Measurements from ENCODE around the gene PCDHGA4.
A peak's percentile ranks its signal among the peaks of the same experiment; 100 is the strongest.

The PCDHGA4 gene

GRCh38 chr5:141356133-141356532 is 1.3 kb downstream of the PCDHGA4 start:
- H3K4me3 ChIP-seq (ENCODE audit: low read depth, low read length) = no peak overlapping the region
- TF ChIP-seq ZNF571 (tag by site-specific recombination; IDR thresholded peaks at IDR 0.05) = no peak
- TF ChIP-seq ZNF639 (tag by site-specific recombination; IDR thresholded peaks at IDR 0.05) = no peak
- no peak for TF ChIP-seq BCL11A (tag by site-specific recombination; IDR thresholded peaks at IDR 0.05; ENCODE audit: low read depth)
- TF ChIP-seq ZNF174 (tag by site-specific recombination; IDR thresholded peaks at IDR 0.05) = no peak
- TF ChIP-seq, protein P1, sequence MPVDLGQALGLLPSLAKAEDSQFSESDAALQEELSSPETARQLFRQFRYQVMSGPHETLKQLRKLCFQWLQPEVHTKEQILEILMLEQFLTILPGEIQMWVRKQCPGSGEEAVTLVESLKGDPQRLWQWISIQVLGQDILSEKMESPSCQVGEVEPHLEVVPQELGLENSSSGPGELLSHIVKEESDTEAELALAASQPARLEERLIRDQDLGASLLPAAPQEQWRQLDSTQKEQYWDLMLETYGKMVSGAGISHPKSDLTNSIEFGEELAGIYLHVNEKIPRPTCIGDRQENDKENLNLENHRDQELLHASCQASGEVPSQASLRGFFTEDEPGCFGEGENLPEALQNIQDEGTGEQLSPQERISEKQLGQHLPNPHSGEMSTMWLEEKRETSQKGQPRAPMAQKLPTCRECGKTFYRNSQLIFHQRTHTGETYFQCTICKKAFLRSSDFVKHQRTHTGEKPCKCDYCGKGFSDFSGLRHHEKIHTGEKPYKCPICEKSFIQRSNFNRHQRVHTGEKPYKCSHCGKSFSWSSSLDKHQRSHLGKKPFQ (tag by site-specific recombination; IDR thresholded peaks at IDR 0.05) = no peak
- TF ChIP-seq IKZF3 (tag by site-specific recombination; IDR thresholded peaks at IDR 0.05) = no peak
- TF ChIP-seq ZNF747 (tag by site-specific recombination; IDR thresholded peaks at IDR 0.05) = no peak
- TF ChIP-seq KLF17 (tag by site-specific recombination; IDR thresholded peaks at IDR 0.05) = no peak
- TF ChIP-seq ZNF704 (tag by site-specific recombination; IDR thresholded peaks at IDR 0.05) = no peak
- TF ChIP-seq ZBTB8A (tag by site-specific recombination; IDR thresholded peaks at IDR 0.05) = no peak
- TF ChIP-seq ZFP37 (tag by site-specific recombination; IDR thresholded peaks at IDR 0.05) = no peak
- TF ChIP-seq ZNF664 (tag by site-specific recombination; IDR thresholded peaks at IDR 0.05) = no peak
- ChIA-PET POLR2A (no interaction called here), CTCF (interaction anchor here (0.5 to 2.6 kb wide), 9 partner anchors 13 to 208 kb away, joined by 3 to 17 read pairs (median 5); partner anchors contain the start of gene PCDHGA2)
- H3K9me3 ChIP-seq (ENCODE audit: control insufficient read depth, insufficient read depth, low read depth, low read length) = peaks cover 3% of the 10 kb centered on the region; the same call in 1 of the 2 replicates
- no peaks in the 10 kb centered on the region for H3K36me3 ChIP-seq (ENCODE audit: control insufficient read depth in 2 of 2, insufficient read depth in 1 of 2, low read length in 2 of 2)
- no peak overlapping the region for H3K27ac ChIP-seq (ENCODE audit: extremely low read depth, low read depth, low read length)
- no peaks in the 10 kb centered on the region for H3K4me1 ChIP-seq (ENCODE audit: control insufficient read depth, insufficient read depth, low read length)

- Histone ChIP-seq H3K4me1 (ENCODE audit: control insufficient read depth, insufficient read depth, low read length) (no peaks in the 10 kb centered on the region), H3K36me3 (ENCODE audit: control insufficient read depth in 2 of 2, insufficient read depth in 1 of 2, low read length in 2 of 2) (no peaks in the 10 kb centered on the region), H3K9me3 (ENCODE audit: control insufficient read depth, insufficient read depth, low read depth, low read length) (peaks cover 3% of the 10 kb centered on the region; the same call in 1 of the 2 replicates), H3K4me3 (ENCODE audit: low read depth, low read length) (no peak overlapping the region), H3K27ac (ENCODE audit: extremely low read depth, low read depth, low read length) (no peak overlapping the region)
- ChIA-PET CTCF (interaction anchor here (0.8 to 2.2 kb wide), 3 partner anchors 15 to 722 kb away, joined by 3 to 5 read pairs (median 4); no protein-coding TSS in a partner anchor), POLR2A (no interaction called here)
- no peak for TF ChIP-seq KLF10 (tag by site-specific recombination; IDR thresholded peaks at IDR 0.05)
- TF ChIP-seq REST (tag by site-specific recombination; IDR thresholded peaks at IDR 0.05) = peak; percentile 90
Observed at GRCh38 chr5:141356950-141357349, 2.1 kb downstream of the PCDHGA4 start.

All from HEK293 (cell line).